HCT116 (cell line): ENCODE measurements around the gene CIZ1. TPM values are rescaled to one million over a fixed set of nuclear protein-coding genes. Genes with fewer than 3 reads are reported as not detected.

Experiments used
- ATAC-seq: fragments of 200-7000 bp; cut with Tn5 transposase; 2 replicates; pipeline ENCODE4 v1.9.1; 2020; ENCODE audit warnings: mild to moderate bottlenecking, moderate library complexity
- BruUV-seq: library from RNA; stranded (reverse); fragments of 400-500 nt; replicated peaks from 2 replicates; lab custom pipeline; 2021; lab: Mats Ljungman, UMichigan
- CTCF ChIA-PET: fragments of 300-600 bp; sonication (Branson Sonifier 250); formaldehyde crosslinking; loops from one replicate; lab custom pipeline; 2021; ENCODE audit warnings: antibody characterized with exemption; lab: Charles Lee
- POLR2A ChIA-PET: fragments of 300-600, 350-600 bp; sonication (Branson Sonifier 250); formaldehyde crosslinking; loops from one replicate; lab custom pipeline; 2021; ENCODE audit warnings: antibody characterized with exemption; lab: Charles Lee
- RAD21 ChIA-PET, 2 experiments: fragments of 300-600 bp; sonication (Branson Sonifier 250); formaldehyde crosslinking; loops; one replicate each; lab custom pipeline; 2023; ENCODE audit warnings: low total read pairs in 2 of 2; ENCODE audit not compliant: uncharacterized antibody in 2 of 2, unreplicated experiment in 2 of 2, low non-redundant PET in 1 of 2; lab: Charles Lee
- DNase-seq: peaks from one replicate; pipeline ENCODE4 v3.0.0-alpha.2; 2010; ENCODE audit warnings: low read depth, low spot score
- H2AFZ ChIP-seq: fragments of 200-600 bp; shearing (Covaris generic), sonication (generic); 2 replicates; pipeline ENCODE4 v1.6.1; 2017; ENCODE audit warnings: low read depth, mixed run types, mixed read lengths, antibody characterized with exemption, low read length; ENCODE audit not compliant: poor library complexity, severe bottlenecking
- H3K27ac ChIP-seq: 2 replicates; pipeline ENCODE4 v1.5.1; 2012; ENCODE audit warnings: low read depth, low read length
- H3K27me3 ChIP-seq: fragments of 200-600 bp; sonication (generic); 2 replicates; pipeline ENCODE4 v1.6.1; 2016; ENCODE audit warnings: mixed run types, low read length, mixed read lengths; ENCODE audit not compliant: insufficient read depth
- H3K36me3 ChIP-seq, 2 experiments: fragments of 200-500 bp in 1 of 2; fragments of 200-600 bp in 1 of 2; sonication (Bioruptor generic) in 1 of 2; sonication (generic) in 1 of 2; 2 replicates each; pipeline versions ENCODE4 v1.5.1 to v1.6.1; 2014 to 2016; ENCODE audit warnings: low read length in 2 of 2, inconsistent platforms in 1 of 2, mixed read lengths in 1 of 2, mixed run types in 1 of 2; ENCODE audit not compliant: insufficient read depth in 2 of 2, control insufficient read depth in 1 of 2
- H3K4me1 ChIP-seq, 2 experiments: fragments of 200-600 bp in 1 of 2; sonication (generic) in 1 of 2; 2 replicates each; pipeline versions ENCODE4 v1.5.1 to v1.6.1; 2012 to 2017; ENCODE audit warnings: low read length in 2 of 2, inconsistent platforms in 1 of 2, mild to moderate bottlenecking in 1 of 2, mixed read lengths in 1 of 2, mixed run types in 1 of 2, moderate library complexity in 1 of 2; ENCODE audit not compliant: insufficient read depth in 2 of 2, control insufficient read depth in 1 of 2
- H3K4me2 ChIP-seq: fragments of 200-600 bp; sonication (generic); 2 replicates; pipeline ENCODE4 v1.6.1; 2017; ENCODE audit warnings: mixed run types, low read length, mixed read lengths
- H3K4me3 ChIP-seq, 2 experiments: fragments of 200-600 bp in 1 of 2; sonication (generic) in 1 of 2; replicated peaks in 1 of 2; 2 replicates each; pipeline ENCODE4 v1.5.1; 2011 to 2016; ENCODE audit warnings: low read length in 2 of 2, control low read depth in 1 of 2, low read depth in 1 of 2, mild to moderate bottlenecking in 1 of 2, mixed read lengths in 1 of 2, mixed run types in 1 of 2
- H3K79me2 ChIP-seq: fragments of 200-600 bp; sonication (generic); 2 replicates; pipeline ENCODE4 v1.6.1; 2017; ENCODE audit warnings: mild to moderate bottlenecking, mixed run types, low read length, moderate library complexity, mixed read lengths; ENCODE audit not compliant: insufficient read depth
- H3K9ac ChIP-seq: fragments of 200-600 bp; sonication (generic); 2 replicates; pipeline ENCODE4 v1.6.1; 2016; ENCODE audit warnings: low read length, mixed read lengths
- H3K9me2 ChIP-seq: fragments of 200-600 bp; sonication (generic), shearing (Covaris generic); 2 replicates; pipeline ENCODE4 v1.6.1; 2017; ENCODE audit warnings: mixed run types, mild to moderate bottlenecking, moderate library complexity; ENCODE audit not compliant: insufficient read depth
- H3K9me3 ChIP-seq, 2 experiments: fragments of 200-500 bp in 1 of 2; fragments of 200-600 bp in 1 of 2; sonication (Bioruptor generic) in 1 of 2; sonication (generic) in 1 of 2; 2 replicates each; pipeline ENCODE4 v1.6.1; 2014 to 2017; ENCODE audit warnings: low read length in 2 of 2, mixed read lengths in 2 of 2, inconsistent platforms in 1 of 2, low read depth in 1 of 2, mild to moderate bottlenecking in 1 of 2, mixed run types in 1 of 2, moderate library complexity in 1 of 2; ENCODE audit not compliant: control insufficient read depth in 1 of 2, insufficient read depth in 1 of 2
- H4K20me1 ChIP-seq: fragments of 200-600 bp; sonication (generic), shearing (Covaris generic); 2 replicates; pipeline ENCODE4 v1.6.1; 2017; ENCODE audit warnings: mixed run types, mild to moderate bottlenecking, moderate library complexity; ENCODE audit not compliant: insufficient read depth
- ATF3 ChIP-seq: IDR thresholded peaks from 2 replicates; pipeline ENCODE4 v1.6.1; 2012
- CBX3 ChIP-seq: IDR thresholded peaks from 2 replicates; pipeline ENCODE4 v1.6.1; 2012; ENCODE audit warnings: low read depth
- EGR1 ChIP-seq: IDR thresholded peaks from 2 replicates; pipeline ENCODE4 v1.6.1; 2012; ENCODE audit warnings: low read depth
- EZH2 ChIP-seq: fragments of 200-600 bp; sonication (generic); IDR thresholded peaks from 2 replicates; pipeline ENCODE4 v1.6.1; 2017; ENCODE audit warnings: antibody characterized with exemption, mixed run types
- EZH2phosphoT487 ChIP-seq: fragments of 200-600 bp; IDR thresholded peaks from 2 replicates; pipeline ENCODE4 v1.6.1; 2018; ENCODE audit warnings: antibody characterized with exemption, borderline replicate concordance
- JUND ChIP-seq: IDR thresholded peaks from 2 replicates; pipeline ENCODE4 v1.6.1; 2012
- SP1 ChIP-seq: IDR thresholded peaks from 2 replicates; pipeline ENCODE4 v1.6.1; 2012; ENCODE audit warnings: low read depth
- TCF7L2 ChIP-seq: IDR thresholded peaks from 2 replicates; pipeline ENCODE4 v1.7.0; 2011; ENCODE audit warnings: borderline replicate concordance, inconsistent platforms; ENCODE audit not compliant: insufficient read depth, insufficient read length; ENCODE audit errors: extremely low read depth
- YY1 ChIP-seq: IDR thresholded peaks from 2 replicates; pipeline ENCODE4 v1.6.1; 2011; ENCODE audit warnings: low read length, low read depth, moderate library complexity, mild to moderate bottlenecking; ENCODE audit not compliant: insufficient replicate concordance; ENCODE audit errors: extremely low read depth
- ZNF274 ChIP-seq: fragments of 200-500 bp; sonication (Bioruptor generic); IDR thresholded peaks from 2 replicates; pipeline ENCODE4 v1.6.1; 2014; ENCODE audit warnings: mild to moderate bottlenecking, low read depth, low read length, inconsistent platforms
- intact Hi-C: fragments of 100-400 bp; cut with micrococcal nuclease; formaldehyde crosslinking; loops from 2 replicates; pipeline ENCODE4 v1.10.0; 2022
- total RNA-seq: library from RNA; stranded (reverse); gene quantifications from one replicate; pipeline ENCODE4 v1.2.1, GENCODE V29; 2021; ENCODE audit not compliant: unreplicated experiment
- TF ChIP-seq, protein P1 (sequence below): IDR thresholded peaks from 2 replicates; pipeline ENCODE4 v1.6.1; 2011; ENCODE audit warnings: mild to moderate bottlenecking, low read length, moderate library complexity; ENCODE audit not compliant: insufficient replicate concordance; ENCODE audit errors: extremely low read depth

CIZ1 gene
- total RNA-seq, 1 experiment from 2014 or later = 144 TPM

DNA sequence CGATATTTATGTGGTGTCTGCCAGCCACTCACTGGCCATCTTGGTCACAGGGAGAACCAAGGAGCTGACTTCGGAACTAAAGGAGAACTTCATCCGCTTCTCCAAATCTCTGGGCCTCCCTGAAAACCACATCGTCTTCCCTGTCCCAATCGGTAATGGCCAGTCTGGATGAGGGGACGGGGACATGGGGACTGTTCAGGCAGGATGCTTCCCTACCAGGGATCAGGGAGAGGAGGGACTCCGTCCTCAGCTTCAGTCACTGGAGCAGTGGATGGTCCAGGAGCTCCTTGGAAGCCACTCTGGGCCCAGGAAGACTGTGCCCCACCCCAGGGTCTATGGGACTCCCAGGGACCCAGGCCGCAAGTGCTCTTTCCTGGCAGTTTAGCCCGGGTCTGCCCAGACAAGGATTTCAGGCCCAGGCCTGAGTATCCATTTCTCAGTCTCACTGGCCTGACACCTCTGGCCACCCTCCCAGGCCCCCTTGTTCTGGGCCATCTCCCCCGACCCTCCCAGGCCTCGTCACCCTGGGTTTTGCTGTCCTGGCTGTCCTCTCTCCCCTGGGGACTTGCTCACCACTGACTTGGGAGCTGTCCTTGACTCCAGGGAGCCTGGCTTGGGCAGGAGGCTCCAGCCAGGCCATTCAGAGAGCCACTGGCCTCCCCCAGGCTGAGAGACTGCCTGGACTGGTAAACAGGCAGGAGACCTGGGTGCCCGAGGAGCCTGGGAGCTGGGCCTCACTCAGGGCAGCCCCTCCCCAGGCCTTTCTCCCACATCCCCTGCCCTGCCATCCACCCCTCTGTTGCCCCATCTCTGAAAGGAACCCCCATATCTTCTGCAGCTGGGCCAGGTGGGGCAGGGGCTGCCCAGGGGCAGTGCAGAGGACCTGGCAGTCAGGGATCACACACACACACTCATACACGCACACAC, 39.0 kb downstream of the CIZ1 start (continued):
- no peak for TF ChIP-seq TCF7L2
- no peak for TF ChIP-seq ATF3

- no TSS peak for BruUV-seq
- RAD21 ChIA-PET = no interaction called here
- Histone ChIP-seq H3K4me3 (no peak overlapping the region), H2AFZ (no peak overlapping the region), H3K9ac (no peak overlapping the region), H3K4me2 (no peak overlapping the region)
- DNase-seq = no peak
- TF ChIP-seq EZH2 (no peak), YY1 (no peak), CBX3 (no peak), ZNF274 (no peak), EGR1 (no peak), TCF7L2 (no peak), EZH2phosphoT487 (no peak), JUND (no peak), SP1 (no peak), ATF3 (no peak)
- TF ChIP-seq, protein P1, sequence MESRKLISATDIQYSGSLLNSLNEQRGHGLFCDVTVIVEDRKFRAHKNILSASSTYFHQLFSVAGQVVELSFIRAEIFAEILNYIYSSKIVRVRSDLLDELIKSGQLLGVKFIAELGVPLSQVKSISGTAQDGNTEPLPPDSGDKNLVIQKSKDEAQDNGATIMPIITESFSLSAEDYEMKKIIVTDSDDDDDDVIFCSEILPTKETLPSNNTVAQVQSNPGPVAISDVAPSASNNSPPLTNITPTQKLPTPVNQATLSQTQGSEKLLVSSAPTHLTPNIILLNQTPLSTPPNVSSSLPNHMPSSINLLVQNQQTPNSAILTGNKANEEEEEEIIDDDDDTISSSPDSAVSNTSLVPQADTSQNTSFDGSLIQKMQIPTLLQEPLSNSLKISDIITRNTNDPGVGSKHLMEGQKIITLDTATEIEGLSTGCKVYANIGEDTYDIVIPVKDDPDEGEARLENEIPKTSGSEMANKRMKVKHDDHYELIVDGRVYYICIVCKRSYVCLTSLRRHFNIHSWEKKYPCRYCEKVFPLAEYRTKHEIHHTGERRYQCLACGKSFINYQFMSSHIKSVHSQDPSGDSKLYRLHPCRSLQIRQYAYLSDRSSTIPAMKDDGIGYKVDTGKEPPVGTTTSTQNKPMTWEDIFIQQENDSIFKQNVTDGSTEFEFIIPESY = no peak
- TF ChIP-seq, all 23 proteins: peak for 0
- no peak overlapping the region for H3K27ac ChIP-seq
- H3K9me3 ChIP-seq = no peaks in the 10 kb centered on the region
- H3K79me2 ChIP-seq = no peaks in the 10 kb centered on the region
- intact Hi-C loops = no loop called here
- no peaks in the 10 kb centered on the region for H4K20me1 ChIP-seq
- H3K9me2 ChIP-seq = no peaks in the 10 kb centered on the region
- no peaks in the 10 kb centered on the region for H3K27me3 ChIP-seq
- H3K36me3 ChIP-seq = no peaks in the 10 kb centered on the region
- POLR2A ChIA-PET = interaction anchor here (1.0 to 2.1 kb wide), 2 partner anchors 8 to 10 kb away, joined by 3 to 7 read pairs; partner anchors contain the start of gene BBLN
- ATAC-seq = no peak
- CTCF ChIA-PET = interaction anchor here (1.2 kb wide), 1 partner anchor 8 kb away, joined by 6 read pairs; the partner anchor contains the start of gene BBLN
- H3K4me1 ChIP-seq = peaks cover 10 to 29% of the 10 kb centered on the region in 2 experiments
Observed at GRCh38 chr9:128151309-128152132, 39.9 kb downstream of the CIZ1 start.
